NCI-H524 treated with DMSO at 0.1 percent for 48 hours (cell line): ENCODE measurements around the gene ANGPT4.
"Not testable (repeated sequence)": the region's sequence is repeated elsewhere in the genome, so short reads cannot be mapped to it uniquely, and the experiment has no call there.

Experiments
- DNase-seq: peaks from one replicate; lab custom pipeline; 2025; lab: John Stamatoyannopoulos, UW

Gene ANGPT4

DNA sequence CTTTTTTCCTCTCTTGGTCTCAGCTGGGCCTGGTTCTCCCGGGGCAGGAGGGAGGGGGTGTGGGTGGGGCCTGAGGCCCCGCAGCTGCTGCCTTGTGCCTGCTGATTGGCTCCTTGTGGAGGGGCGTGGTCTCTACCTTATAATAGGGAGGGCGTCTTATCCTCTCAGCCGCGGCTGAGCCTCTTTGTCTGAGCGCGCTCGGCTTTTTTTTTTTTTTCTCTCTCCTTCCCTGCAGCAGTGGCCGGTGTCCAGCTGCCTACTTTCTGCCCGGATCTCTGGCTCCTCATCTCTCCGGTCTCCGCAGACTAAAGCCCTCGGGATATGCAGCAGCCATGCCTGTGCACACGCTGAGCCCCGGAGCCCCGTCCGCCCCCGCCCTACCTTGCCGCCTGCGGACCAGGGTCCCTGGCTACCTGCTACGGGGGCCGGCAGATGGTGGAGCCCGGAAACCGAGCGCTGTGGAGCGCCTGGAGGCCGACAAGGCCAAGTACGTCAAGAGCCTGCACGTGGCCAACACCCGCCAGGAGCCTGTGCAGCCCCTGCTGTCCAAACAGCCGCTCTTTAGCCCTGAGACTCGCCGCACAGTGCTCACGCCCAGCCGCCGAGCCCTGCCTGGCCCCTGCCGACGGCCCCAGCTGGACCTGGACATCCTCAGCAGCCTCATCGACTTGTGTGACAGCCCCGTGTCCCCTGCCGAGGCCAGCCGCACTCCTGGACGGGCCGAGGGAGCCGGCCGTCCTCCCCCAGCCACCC is 71.5 kb downstream of the ANGPT4 start:
- DNase-seq: peak; percentile 85

DNA sequence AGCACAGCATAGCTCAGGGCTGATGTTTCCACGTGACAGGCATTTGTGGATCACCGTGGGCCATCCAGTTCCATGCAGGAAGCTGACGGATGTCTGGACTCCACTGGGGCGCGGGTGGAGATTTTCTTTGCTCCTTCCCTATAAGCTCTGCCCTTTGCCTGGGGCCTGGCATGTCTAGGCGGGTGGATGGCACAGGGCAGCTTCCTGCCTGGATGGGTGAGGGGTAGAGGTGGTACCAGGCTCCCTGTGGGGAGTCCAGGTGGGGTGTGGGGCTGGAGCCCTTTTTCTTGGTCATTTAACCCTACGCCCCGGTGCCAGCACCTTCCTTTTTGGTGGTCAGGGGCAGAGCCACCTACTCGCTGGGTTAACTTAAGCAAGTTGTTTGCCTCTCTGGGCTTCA is 72.2 kb downstream of the ANGPT4 start:
- no peak for DNase-seq

DNA sequence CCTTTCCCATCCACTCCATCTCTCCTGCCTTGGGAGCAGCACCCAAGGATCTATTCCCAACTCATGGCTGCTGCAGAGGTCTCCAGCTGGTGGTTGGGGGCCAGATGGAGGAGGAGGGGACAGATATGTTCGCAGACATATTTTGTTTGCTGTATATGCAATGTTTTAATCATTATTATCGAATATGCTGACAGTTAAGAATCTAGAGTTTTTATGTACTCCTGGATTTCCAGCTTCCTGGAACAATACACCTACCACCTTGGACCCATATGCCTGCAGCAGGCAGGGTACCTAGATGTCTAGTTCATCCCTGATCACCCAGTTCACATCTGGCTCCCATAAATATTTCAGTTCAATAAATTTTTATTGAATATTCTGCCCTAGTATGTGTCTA is 73.6 kb downstream of the ANGPT4 start:
- DNase-seq: no peak

DNA sequence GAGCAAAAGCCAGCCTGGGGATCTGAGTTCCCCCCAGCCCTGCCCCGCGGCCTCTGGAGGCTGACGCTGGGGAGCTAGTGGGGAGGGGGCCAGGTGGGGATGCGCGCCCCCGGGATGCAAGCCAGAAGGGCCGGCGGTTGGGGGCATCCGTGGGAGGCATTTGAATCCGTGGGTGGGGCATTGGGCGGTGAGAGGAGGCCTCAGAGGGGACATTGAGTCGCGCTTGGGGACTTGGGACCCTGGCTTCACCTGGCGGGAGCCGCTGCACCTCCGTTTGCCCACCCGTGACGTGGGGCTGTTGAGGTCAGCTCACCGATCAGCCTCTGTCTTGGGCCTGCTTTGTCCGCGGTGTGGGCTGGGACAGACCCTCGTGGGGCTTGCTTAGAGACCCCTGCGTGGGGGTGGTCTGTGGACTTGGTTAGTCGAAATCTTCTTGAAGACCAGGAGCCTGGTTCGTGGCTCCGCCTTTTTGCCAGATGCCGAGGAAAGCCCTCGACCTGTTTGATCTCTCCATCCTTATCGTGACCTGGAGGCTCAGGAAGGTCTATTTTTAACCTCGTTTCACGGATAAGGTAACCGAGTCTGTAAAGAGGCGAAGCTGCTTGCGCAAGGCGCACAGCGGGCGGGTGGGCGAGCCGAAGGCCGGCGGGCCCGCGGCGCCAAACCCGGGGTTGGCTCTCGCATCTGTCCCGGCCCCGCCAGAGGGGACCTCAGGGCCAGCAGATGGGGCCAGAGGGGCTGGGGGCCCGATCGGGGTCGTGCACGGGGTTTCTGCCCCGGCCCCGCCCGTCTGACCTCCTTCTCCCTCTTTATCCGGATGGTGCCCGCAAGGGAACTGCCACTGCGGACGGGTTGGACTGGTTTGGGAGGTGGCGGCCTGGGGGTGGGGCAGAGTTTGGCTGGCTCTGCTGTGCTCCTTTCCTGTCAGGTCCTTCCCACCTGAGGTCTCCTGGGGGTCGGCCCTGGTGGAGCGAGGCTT is 74.3 kb downstream of the ANGPT4 start:
- DNase-seq: no peak

DNA sequence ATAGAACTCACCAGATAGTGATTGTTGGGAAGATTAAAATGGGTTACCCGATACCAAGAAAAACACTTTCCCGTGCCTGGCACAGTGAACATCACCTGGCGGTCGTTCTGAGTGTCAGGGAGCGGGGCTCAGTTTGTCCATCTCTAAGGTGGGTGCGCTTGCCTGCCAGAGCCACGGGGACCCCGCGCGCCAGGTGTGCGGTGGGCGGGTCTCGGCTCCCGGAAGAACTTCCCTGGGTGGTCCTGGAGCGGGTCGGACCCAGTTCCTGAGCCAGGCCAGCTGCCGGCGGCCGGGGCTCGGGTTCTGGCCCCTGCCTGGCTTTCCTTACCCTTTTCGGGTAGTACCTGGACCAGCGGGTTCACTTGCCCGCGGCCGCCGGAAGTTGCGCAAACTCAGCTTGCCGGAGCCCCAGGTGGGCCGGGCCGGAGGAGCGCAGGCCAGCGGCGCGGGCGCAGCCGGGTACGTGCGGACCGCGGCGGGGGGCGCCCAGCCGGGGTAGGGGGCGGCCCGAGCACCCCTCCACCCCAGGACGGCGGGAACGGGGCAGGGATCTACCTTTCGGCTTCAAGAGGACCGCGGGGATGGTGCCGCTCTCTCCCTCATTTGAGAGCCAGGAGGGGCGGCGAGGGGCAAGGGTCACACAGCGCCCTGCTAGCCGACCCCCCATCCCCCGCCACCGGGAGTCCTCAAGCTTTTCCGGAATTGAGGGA is 75.1 kb downstream of the ANGPT4 start:
- DNase-seq: no peak

DNA sequence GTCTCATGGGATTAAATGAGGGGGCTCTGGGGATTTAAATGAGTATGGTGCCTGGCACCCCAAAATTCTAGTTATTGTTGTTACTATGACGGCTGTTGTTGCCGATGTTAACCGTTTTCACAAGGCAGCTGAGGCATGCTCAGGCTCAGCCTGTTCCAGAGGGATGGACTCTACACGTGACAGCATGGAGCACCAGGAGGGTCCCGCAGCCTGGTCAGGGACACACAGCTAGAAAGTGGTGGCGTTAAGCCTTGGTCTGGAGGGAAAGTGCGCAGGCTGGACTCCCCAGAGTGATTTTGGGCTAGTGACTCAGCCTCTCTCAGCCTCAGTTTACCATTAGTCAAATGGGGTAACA is 75.7 kb downstream of the ANGPT4 start:
- no peak for DNase-seq

DNA sequence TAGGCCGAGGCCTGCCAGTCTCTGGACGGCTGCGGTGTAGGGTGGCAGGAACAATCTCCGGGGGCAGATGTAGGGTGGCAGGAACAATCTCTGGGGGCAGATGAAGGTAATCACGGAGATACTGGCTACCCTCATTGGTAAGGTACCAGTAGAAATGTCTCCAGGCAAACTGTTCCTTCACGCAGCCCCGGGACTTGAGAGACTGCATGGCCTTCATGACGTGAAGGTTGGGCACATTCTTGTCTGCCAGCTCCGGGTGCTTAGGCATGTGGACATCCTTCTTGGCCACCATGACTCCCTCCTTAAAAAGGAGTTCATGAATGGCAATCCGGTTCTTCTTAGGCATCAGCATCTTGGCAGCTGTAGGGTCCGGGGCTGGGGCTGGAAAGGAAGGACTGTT is 76.5 kb downstream of the ANGPT4 start:
- DNase-seq: no peak

DNA sequence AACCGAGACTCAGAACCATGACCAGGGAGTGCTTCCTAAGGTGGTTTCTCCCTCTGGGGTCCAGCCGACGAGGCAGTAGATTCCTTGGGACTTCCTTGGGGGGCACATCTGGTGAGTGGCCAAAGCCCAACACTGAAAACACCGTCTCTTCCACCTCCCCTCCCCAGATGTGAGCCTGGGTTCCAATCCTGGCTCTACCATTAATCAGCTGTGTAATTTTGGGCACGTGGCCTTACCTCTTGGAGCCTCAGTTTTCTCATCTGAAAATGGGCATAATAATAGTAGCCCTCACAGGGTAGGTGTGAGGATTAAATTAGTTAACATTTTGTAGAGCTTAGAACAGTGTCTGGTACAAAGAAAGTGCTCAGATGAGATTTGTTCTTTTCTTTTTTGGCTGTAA is 77.1 kb downstream of the ANGPT4 start:
- DNase-seq: no peak

DNA sequence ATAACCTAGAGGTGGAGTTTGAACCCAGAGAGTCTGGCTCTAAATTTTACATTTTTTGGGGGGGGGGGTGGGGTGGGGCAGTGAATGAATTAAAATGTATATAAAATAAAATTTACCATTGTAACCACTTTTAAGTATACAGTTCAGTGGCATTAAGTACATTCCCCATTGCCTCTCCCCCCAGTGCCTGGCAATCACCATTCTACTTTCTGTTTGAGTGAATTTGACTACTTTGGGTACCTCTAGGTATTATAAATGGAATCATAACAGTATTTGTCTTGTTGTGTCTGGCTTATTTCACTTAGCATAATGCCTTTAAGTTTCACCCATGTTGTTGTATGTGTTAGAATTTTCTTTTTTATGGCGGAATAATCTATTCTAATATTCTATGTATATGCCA is 79.9 kb downstream of the ANGPT4 start:
- no peak for DNase-seq

DNA sequence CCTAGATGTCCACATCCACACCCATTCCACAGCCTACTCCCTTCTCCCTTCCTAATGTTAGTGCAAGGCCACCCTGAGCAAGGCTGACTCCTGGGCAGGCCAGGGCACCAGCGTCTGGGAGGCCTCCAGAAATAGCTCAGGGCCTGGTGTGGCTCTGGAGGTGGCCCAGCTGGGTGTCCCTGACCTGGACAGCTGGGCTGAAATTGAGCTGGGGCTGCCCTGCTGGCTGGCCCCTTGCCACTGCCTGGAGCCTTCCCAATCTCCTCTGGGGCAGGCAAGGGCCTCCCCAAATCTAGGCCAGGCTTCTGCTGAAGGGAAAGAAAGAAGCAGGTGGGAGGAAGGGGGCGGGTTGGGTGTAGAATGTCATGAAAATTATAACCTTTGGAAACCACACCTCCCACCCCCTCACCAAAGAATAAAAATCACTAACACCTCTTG is 80.5 kb downstream of the ANGPT4 start:
- no peak for DNase-seq

DNA sequence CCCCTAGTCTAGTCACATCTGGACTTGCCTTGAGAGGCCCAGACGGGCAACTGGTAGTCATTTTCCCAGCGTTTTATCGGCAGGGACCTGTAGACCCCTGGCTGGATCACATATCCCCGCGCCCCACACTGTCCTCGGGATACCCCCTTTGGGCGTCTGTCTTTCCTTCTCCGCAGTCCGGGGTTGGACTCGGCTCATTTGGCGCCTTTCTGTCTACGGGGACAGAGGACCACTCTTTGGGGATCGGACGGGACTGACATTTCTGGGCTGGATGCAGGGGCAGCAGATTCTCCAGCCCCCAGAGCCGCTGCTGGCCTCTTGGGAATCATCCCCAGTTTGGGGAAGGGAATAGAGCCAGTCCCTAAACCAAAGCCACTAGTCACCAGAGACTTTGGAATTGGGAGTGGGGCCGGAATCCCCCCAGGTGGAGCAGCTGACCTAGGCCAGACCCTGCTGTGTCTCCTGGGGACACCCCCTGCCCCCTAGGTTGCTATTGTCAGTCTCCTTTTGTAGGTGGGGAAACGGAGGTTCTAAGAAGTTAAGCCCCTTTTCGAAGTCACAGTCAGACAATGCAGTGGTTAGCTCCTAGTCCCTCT is 81.9 kb downstream of the ANGPT4 start:
- DNase-seq: no peak

DNA sequence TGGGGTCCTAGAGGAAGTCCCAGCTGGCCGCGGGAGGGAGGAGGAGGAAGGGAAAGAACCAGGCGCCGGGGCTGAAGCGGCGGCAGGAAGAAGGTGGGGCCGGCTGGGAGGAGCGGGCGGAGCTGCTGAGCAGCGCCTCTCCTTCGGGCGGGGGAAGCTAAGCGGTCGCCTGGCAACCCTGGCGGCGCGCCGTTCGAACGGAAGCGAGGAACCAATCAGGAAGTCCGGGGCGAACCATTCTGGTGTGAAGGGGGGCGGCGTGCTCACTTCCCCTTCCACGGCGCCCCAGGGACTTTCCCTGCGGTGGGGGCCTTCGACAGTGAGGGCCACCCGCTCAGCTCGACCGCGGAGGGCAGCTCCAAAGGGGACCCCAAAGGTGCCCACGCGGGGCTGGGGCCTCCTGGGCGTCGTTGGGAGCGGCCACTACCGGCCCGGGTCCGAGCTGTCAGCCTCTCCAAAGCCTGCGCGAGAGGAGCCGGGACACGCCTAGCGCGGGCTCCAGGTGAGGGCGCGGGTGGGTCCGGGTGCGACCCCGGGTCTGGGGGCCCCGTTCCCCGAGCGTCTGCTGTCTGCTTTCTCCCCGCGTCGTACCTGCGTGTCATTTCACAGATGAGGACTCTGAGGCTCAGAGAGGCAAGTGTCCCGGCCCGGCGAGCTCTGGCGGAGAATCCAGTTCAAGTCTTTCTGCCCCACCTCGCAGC is 82.5 kb downstream of the ANGPT4 start, which contains the start of gene FAM110A:
TSS of gene FAM110A (plus strand) at position 266 of the 701 bp plus-strand sequence. CDS start 11,090 bp downstream, outside the sequence.
- peak; percentile 86 for DNase-seq

DNA sequence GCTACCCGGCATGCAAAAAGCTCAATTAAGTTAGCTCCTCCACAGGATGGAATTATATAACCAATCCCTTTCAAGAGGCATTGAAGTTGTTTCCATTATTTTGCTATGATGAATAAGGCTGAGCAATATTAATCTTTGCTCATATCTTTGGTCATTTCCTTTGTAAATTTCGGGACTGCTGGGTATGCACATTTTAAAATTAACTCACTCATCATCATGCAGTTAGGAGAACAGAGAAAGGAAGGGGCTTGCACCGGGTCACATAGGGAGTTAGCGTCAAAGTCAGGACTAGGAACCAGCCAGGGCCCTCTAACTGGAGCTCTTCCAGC is 83.0 kb downstream of the ANGPT4 start:
- no peak for DNase-seq

DNA sequence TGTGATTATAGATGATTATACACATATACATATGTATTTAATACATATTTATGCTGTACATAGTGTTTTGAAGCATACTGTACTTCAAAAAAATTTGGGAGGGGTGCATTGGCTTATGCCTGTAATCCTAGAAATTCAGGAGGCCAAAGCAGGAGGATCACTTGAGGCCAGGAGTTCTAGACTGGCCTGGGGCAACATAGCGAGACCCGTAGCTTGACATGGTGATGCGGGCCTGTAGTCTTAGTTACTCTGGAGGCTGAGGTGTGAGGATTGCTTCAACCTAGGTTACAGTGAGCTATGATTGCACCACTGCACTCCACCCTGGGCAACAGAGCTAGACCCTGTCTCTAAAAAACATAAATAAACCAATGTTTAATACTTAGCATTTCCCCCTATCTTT is 84.2 kb downstream of the ANGPT4 start:
- no peak for DNase-seq

DNA sequence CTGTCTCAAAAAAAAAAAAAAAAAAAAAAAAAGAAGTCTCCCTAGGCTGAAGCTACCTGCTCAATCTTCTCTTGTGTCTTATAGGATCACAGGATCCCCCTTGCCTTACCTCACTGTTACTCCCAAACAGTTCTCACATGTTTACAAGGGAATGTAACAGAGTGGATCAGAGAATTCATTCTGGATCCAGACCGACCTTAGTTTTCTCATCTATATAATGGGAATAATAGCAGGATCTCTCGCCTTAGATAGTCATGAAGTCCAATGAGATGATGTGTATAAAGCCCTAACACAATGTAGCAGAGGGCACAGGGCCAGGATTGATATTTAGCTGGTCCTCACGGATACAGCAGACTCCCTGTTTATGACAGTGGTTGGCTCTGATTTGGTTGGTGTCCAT is 84.9 kb downstream of the ANGPT4 start:
- DNase-seq: no peak

DNA sequence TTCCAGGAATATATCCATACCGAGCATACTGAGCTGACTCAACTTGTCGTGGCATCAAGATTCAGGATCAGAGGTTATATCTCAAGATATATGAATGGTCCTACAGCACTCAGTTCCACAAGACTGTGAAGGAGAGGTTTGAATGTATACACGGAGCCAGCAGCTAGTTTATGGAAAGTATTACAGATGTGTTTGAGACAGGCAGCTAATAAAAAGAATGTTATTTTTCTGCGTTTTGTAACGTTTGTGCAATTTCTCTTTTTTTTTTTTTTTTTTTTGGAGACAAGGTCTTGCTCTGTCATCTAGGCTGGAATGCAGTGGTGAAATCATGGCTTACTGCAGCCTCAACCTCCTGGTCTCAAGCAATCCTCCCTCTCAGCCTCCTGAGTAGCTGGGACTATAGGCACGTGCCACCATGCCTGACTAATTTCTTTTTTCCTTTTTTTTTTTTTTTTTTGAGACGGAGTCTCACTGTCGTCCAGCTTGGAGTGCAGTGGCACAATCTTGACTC is 86.1 kb downstream of the ANGPT4 start:
- no peak for DNase-seq

DNA sequence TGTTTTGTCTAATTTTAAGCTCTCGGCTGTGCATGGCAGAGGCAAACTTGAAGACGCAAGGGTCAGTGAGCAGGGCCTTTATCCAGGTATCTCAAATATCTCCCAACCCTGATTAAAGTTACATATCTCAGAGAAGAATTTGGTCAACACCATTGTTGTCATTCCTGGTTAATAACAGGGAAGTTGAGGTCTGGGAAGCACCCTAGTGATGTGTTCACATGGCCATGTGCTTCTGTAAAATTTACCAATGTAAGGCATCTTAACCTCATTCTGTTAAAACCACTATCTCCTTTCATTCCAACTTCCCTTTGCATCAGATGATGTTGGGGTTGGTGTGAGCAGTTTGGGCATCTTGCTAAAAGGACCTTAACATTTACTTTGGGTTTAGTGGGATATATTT is 86.6 kb downstream of the ANGPT4 start:
- DNase-seq: no peak

DNA sequence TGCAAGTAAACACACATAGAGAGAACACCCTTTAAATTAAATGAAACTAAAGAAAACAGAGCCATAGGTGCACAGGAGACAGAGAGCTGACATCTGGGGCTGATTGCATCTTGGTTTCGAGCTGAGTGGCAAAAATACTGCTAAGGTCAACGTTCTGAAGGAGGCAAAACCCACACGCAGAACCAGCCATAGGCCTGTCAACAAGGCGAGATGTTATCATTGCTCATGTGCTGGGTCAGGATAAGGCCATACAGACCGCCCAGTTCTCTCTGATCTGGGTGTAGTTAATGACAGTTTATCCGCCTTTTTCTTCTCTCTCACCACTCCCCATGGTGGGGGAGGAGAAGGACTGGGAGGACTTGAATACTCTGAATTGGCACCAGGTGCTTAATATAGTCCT is 87.1 kb downstream of the ANGPT4 start:
- DNase-seq: no peak

DNA sequence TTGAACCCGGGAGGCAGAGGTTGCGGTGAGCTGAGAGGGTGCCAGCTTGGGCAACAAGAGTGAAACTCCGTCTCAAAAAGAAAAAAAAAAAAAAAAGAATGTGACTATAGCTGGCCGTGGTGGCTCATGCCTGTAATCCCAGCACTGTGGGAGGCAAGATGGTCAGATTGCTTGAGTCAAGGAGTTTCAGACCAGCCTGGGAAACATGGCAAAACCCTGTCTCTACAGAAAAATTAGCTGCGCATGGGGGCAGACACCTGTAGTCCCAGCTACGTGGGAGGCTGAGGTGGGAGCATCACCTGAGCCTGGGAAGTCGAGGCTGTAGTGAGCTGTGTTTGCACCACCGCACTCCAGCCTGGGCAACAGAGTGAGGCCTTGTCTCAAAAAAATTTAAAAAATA is 88.2 kb downstream of the ANGPT4 start:
- not testable (repeated sequence) for DNase-seq

DNA sequence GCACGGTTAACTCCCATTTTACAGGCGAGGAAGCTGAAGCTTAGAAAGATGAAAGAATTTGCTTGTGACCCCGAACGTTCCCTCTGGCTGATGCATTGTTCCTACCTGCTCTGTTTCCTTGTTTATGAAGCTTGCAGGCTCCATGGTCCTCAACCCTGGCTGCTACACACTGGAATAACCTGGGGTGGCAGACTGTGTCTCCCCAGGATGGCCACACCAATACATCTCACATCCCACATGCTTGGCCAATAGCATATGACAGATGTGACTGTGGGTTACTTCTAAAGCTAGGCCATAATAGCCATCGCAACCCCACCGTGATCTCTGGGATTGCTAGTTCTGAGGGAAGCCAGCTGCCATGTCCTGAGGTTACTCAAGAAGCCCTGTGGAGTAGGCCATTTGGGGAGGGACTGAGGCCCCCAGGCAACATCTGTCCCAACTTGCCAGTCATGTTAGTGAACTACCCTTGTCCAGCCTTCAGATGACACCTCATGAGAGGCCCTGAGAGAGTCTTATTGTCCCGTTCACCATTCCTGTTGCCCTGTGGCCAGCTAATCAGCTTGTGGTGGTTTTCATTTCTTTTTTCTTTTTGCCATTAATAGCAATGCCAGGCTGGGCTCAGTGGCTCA is 89.3 kb downstream of the ANGPT4 start:
- no peak for DNase-seq
